MM.1S (cell line): ENCODE data around the gene SPIB.

Source experiments
- DNase-seq: peaks from one replicate; pipeline ENCODE4 v3.0.0-alpha.2; 2015
- H2AFZ ChIP-seq: fragments of 300-600 bp; sonication (generic); 2 replicates; pipeline ENCODE4 v1.6.0; 2016; ENCODE audit warnings: antibody characterized with exemption, low read length
- H3F3A ChIP-seq: fragments of 300-600 bp; sonication (generic); 2 replicates; pipeline ENCODE4 v1.6.1; 2016; ENCODE audit warnings: mild to moderate bottlenecking, antibody characterized with exemption, low read length, moderate library complexity, mixed read lengths; ENCODE audit not compliant: insufficient read depth
- H3K27ac ChIP-seq: fragments of 300-600 bp; sonication (generic); 2 replicates; pipeline ENCODE4 v1.5.1; 2016; ENCODE audit warnings: mild to moderate bottlenecking, low read length
- H3K27me3 ChIP-seq: fragments of 300-600 bp; sonication (generic); replicated peaks from 2 replicates; pipeline ENCODE4 v1.6.0; 2016; ENCODE audit warnings: low read length; ENCODE audit not compliant: insufficient read depth
- H3K36me3 ChIP-seq: fragments of 300-600 bp; sonication (generic); replicated peaks from 2 replicates; pipeline ENCODE4 v1.6.1; 2016; ENCODE audit warnings: mild to moderate bottlenecking, low read length, mixed read lengths; ENCODE audit not compliant: insufficient read depth
- H3K4me1 ChIP-seq: fragments of 300-600 bp; sonication (generic); 2 replicates; pipeline ENCODE4 v1.6.1; 2016; ENCODE audit warnings: low read length, mixed read lengths
- H3K4me2 ChIP-seq: fragments of 300-600 bp; sonication (generic); 2 replicates; pipeline ENCODE4 v1.6.0; 2016; ENCODE audit warnings: low read depth, low read length
- H3K4me3 ChIP-seq: fragments of 300-600 bp; sonication (generic); 2 replicates; pipeline ENCODE4 v1.5.1; 2016; ENCODE audit warnings: low read length, mixed read lengths
- H3K79me2 ChIP-seq: fragments of 300-600 bp; sonication (generic); 2 replicates; pipeline ENCODE4 v1.6.1; 2016; ENCODE audit warnings: mixed run types, low read length, mixed read lengths
- H3K9ac ChIP-seq: fragments of 300-600 bp; sonication (generic); 2 replicates; pipeline ENCODE4 v1.6.1; 2016; ENCODE audit warnings: low read length, mixed read lengths
- H3K9me2 ChIP-seq: fragments of 300-600 bp; sonication (generic); replicated peaks from 2 replicates; pipeline ENCODE4 v1.6.1; 2016; ENCODE audit warnings: mild to moderate bottlenecking, low read length, mixed read lengths; ENCODE audit not compliant: insufficient read depth
- H3K9me3 ChIP-seq: fragments of 300-600 bp; sonication (generic); replicated peaks from 2 replicates; pipeline ENCODE4 v1.6.1; 2016; ENCODE audit warnings: mild to moderate bottlenecking, low read length, mixed read lengths; ENCODE audit not compliant: insufficient read depth
- H4K20me1 ChIP-seq: fragments of 300-600 bp; sonication (generic); 2 replicates; pipeline ENCODE4 v1.6.1; 2016; ENCODE audit warnings: mild to moderate bottlenecking, low read length, moderate library complexity, mixed read lengths; ENCODE audit not compliant: insufficient read depth
- EZH2 ChIP-seq: fragments of 300-600 bp; sonication (generic); optimal IDR thresholded peaks from 2 replicates; pipeline ENCODE3; 2017; ENCODE audit warnings: low read depth, mild to moderate bottlenecking, antibody characterized with exemption, low read length, mixed read lengths
- EZH2phosphoT487 ChIP-seq: fragments of 300-600 bp; sonication (generic); IDR thresholded peaks from 2 replicates; pipeline ENCODE4 v1.6.1; 2018; ENCODE audit warnings: antibody characterized with exemption, low read length
- TF ChIP-seq, protein P1 (sequence below): fragments of 300-600 bp; sonication (generic); IDR thresholded peaks from 2 replicates; pipeline ENCODE4 v1.5.1; 2016; ENCODE audit warnings: antibody characterized with exemption, low read length, mixed read lengths

SPIB gene

DNA sequence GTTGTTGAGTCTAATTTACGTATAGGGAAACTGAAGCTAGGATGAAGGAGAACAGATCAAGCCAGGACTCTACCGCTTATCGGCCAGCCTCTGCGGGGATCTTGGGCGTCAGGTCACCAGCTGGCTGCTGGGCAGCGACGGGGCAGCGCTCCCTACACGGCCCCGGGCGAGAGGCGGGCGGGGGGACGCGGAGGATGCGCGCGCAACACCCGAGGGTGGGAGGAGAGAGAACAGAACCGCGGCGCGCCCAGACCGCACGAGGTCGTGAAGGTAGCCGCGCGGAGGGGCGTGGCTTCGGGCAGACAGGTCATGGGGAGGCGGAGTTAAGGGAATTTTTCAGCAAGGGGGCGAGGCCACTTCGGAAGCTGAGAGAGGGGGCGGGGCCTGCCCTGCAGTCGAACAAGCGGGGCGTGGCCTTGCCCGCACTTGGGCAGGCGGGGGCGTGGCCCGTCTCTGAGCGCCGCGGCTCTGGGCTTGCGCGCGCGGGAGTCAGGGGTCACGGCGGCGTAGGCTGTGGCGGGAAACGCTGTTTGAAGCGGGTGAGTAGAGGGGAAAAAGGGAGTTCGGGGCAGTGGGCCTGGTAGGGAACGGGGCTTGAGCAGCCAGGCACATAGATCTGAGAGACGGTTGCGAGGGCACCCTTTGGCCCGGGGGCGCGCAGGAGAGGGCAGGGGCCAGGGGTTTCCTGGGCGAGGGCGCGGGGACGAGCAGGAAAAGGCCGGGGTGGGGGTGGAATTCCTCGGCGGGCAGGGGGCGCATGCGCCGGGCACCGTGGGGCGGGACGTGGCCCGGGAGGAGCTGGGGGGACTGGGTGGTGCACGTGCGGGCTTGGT lies 34.7 kb upstream of the SPIB start, which contains the start of gene POLD1:
Gene POLD1 (plus strand): TSS at position 496 of the 833 bp plus-strand sequence. CDS start 14,505 bp downstream, outside the sequence.
- Histone ChIP-seq H3K9me3 (no peaks in the 10 kb centered on the region), H3K27ac (peak within 1 kb of the TSS; percentile 50), H3K36me3 (no peaks in the 10 kb centered on the region; the same call in none of the 2 replicates), H3K27me3 (no peaks in the 10 kb centered on the region), H2AFZ (peak within 1 kb of the TSS; percentile 56), H3K79me2 (peaks cover 49% of the 10 kb centered on the region), H3K4me1 (no peaks in the 10 kb centered on the region; the same call in 1 of the 2 replicates), H3F3A (0 out of 2 replicates have a peak, but pooled peaks cover 7% of the 10 kb centered on the region), H3K4me3 (peak within 1 kb of the TSS; percentile 80), H4K20me1 (no peaks in the 10 kb centered on the region), H3K9ac (peak within 1 kb of the TSS; percentile 81), H3K4me2 (peak within 1 kb of the TSS; percentile 88), H3K9me2 (no peaks in the 10 kb centered on the region)
- no peak for TF ChIP-seq EZH2phosphoT487
- TF ChIP-seq EZH2: no peak
- TF ChIP-seq, protein P1, sequence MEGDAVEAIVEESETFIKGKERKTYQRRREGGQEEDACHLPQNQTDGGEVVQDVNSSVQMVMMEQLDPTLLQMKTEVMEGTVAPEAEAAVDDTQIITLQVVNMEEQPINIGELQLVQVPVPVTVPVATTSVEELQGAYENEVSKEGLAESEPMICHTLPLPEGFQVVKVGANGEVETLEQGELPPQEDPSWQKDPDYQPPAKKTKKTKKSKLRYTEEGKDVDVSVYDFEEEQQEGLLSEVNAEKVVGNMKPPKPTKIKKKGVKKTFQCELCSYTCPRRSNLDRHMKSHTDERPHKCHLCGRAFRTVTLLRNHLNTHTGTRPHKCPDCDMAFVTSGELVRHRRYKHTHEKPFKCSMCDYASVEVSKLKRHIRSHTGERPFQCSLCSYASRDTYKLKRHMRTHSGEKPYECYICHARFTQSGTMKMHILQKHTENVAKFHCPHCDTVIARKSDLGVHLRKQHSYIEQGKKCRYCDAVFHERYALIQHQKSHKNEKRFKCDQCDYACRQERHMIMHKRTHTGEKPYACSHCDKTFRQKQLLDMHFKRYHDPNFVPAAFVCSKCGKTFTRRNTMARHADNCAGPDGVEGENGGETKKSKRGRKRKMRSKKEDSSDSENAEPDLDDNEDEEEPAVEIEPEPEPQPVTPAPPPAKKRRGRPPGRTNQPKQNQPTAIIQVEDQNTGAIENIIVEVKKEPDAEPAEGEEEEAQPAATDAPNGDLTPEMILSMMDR: no peak
- peak; percentile 99 for DNase-seq

DNA sequence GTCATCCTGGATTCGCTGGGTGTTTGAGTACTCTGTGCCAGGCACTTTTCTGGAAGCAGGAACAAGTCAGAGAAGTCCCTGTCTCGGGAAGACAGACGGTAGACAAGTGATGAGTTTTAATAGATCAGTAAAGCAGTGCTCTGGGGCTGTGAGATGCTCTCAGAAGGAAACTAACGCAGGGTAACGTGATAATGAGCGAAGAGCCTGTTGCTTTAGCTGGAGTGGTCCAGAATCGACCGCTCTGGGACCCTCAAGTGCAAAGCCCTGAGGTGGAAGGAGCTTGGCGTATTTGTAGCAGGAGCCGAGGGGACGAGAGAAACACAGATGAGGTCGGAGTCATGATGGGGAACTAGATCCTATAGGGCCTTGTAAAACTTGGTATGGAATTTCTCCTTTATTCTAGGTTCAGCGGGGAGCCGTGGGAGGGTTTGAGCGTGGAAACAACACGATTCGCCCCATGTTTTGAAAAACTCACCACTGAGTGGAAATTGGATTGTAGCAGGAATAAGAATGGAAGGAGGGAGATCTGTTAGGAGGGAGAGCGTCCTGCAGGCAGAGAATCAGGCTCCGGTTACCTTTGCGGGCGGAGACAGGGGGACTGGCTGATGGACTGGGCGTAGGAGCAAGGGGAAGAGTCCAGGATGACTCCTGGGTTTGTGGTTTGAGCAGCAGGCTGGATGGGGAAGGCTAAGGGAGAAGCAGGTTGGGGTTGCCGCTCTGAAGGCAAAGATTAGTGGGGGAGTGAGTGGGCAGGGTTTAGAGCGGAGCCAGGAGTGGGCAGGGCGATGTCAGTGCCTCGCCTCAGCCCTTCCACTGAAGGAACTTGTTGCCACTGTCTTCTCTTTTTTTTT lies 33.8 kb upstream of the SPIB start:
- no peak for DNase-seq

DNA sequence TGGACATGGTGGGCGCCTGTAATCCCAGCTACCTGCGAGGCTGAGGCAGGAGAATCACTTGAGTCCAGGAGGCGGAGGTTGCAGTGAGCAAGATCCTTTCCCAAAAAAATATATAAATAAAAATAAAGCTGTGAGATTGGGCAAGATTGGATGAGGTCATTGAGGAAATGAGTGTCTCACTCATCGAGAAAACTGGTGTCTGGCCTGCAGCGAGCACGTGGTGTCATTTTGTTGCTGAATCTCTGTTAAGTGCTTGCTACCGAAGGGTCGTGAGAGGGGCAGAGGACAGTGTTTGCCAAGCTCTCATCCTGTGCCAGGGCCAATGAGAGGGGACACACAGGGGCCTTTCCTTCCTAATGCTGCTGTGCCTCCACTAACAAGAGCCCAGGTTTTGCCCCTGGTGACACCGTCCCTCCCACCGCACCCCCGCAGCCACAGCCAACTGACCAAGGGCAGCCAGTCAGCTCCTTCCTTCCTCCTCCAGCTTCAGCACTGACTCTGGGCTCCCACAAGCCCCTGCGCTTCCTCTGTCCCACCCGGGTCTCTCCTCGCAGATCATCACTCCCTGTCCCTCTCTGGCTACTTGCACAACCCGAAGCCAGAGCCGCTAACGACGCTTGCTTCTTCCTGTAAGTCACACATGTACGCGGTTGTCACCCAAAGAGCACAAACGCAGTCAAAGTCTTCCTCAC lies 31.4 kb upstream of the SPIB start:
- H3K9me3 ChIP-seq: no peaks in the 10 kb centered on the region
- H3K4me3 ChIP-seq: no peak overlapping the region
- no peaks in the 10 kb centered on the region; the same call in 1 of the 2 replicates for H3K4me1 ChIP-seq
- H3K27ac ChIP-seq: no peak overlapping the region
- no peak for TF ChIP-seq EZH2phosphoT487
- H4K20me1 ChIP-seq: no peaks in the 10 kb centered on the region
- 0 out of 2 replicates have a peak, but pooled peaks cover 7% of the 10 kb centered on the region for H3F3A ChIP-seq
- no peak overlapping the region for H3K9ac ChIP-seq
- no peaks in the 10 kb centered on the region for H3K9me2 ChIP-seq
- no peak for DNase-seq
- peaks cover 60% of the 10 kb centered on the region for H3K79me2 ChIP-seq
- H3K27me3 ChIP-seq: no peaks in the 10 kb centered on the region
- no peak overlapping the region for H3K4me2 ChIP-seq
- H3K36me3 ChIP-seq: no peaks in the 10 kb centered on the region; the same call in 1 of the 2 replicates
- H2AFZ ChIP-seq: no peak overlapping the region

More for the DNA sequence above, 33.8 kb upstream of the SPIB start:
- Histone ChIP-seq H3K9ac (peak overlapping the region; percentile 81), H3K27ac (peak overlapping the region; percentile 50; the same call in 1 of the 2 replicates), H3K4me1 (no peaks in the 10 kb centered on the region; the same call in 1 of the 2 replicates), H3K36me3 (no peaks in the 10 kb centered on the region; the same call in none of the 2 replicates), H3F3A (0 out of 2 replicates have a peak, but pooled peaks cover 7% of the 10 kb centered on the region), H3K9me3 (no peaks in the 10 kb centered on the region), H3K9me2 (no peaks in the 10 kb centered on the region), H3K4me2 (peak overlapping the region; percentile 88), H3K4me3 (peak overlapping the region; percentile 80), H4K20me1 (no peaks in the 10 kb centered on the region), H2AFZ (peak overlapping the region; percentile 56), H3K27me3 (no peaks in the 10 kb centered on the region), H3K79me2 (peaks cover 54% of the 10 kb centered on the region)
- no peak for TF ChIP-seq EZH2
- TF ChIP-seq, protein P1: no peak
- TF ChIP-seq EZH2phosphoT487: no peak
